ENCODE results near the gene SLC9A4. TPM values are rescaled to one million over a fixed set of nuclear protein-coding genes. Genes with fewer than 3 reads are reported as not detected.

SLC9A4 gene
- total and polyA plus RNA-seq, 2 of the 4 experiments (the other 2 are of a cell fraction), result not detected

DNA sequence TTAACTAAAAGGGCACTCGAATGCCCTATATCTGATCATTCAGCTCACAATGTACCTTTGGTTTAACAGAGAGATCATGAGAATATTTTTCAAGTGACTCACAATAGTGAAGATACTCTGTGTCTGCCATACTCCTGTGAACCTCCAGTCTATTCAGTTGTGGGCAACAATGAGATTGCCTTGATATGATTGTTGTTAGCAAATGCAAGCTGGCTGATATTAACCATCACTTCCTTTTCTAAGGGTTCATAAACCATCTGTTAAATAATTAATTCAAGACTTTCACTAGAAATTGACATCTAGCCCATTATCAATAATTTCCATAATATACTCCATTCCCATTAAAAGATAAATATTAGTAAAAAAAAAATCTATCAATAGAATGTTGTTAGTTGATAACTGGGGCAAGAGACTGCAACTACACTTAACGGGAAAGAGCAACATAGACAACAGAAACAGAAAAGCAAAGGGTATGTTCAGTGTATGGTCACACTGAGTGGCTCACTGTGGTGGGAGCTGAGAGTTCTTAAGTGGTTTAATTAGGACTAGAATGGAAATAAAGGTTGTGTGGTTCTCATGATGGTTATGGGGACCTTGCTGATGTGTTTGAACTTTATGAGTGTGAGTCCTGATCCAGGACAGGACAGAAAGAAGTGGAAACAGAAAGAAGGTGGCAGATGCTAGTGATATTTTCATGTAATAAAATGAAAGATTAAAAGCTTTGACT is 38.2 kb upstream of the SLC9A4 start:
- ATAC-seq (ENCODE audit: low read depth), result no peak
- H3K56ac ChIP-seq (ENCODE audit: extremely low read depth, insufficient read depth, low read length), result no peak overlapping the region

More for the DNA sequence above, 38.2 kb upstream of the SLC9A4 start:
- Histone ChIP-seq H3K4ac (ENCODE audit: low read depth, low read length) (no peak overlapping the region), H3K27me3 (ENCODE audit: control insufficient read depth, insufficient read depth, low read length) (peaks cover 6% of the 10 kb centered on the region), H3K9ac (ENCODE audit: low read depth, low read length) (no peak overlapping the region), H3K27ac (ENCODE audit: insufficient read depth, low read length) (no peak overlapping the region), H3K14ac (replicated peaks; ENCODE audit: low read depth, low read length) (no peak overlapping the region), H2BK5ac (ENCODE audit: low read depth, low read length, poor library complexity, severe bottlenecking) (no peak overlapping the region), H3K4me3 (ENCODE audit: insufficient read depth, low read depth, low read length) (no peak overlapping the region), H2AK9ac (replicated peaks; ENCODE audit: low read depth, low read length, poor library complexity) (no peak overlapping the region), H4K5ac (ENCODE audit: low read depth, low read length) (no peak overlapping the region), H2AFZ (replicated peaks; ENCODE audit: low read length, poor library complexity) (no peak overlapping the region), H3K9me3 (ENCODE audit: control insufficient read depth, insufficient read depth, low read length) (no peaks in the 10 kb centered on the region), H3K79me1 (ENCODE audit: low read depth in 1 of 2, low read length in 2 of 2) (no peaks in the 10 kb centered on the region), H3K9me1 (ENCODE audit: insufficient read depth, low read length) (no peaks in the 10 kb centered on the region), H4K20me1 (ENCODE audit: insufficient read depth, low read length) (no peaks in the 10 kb centered on the region), H3K23ac (ENCODE audit: low read depth, low read length) (no peak overlapping the region), H2BK20ac (ENCODE audit: low read depth, low read length) (no peak overlapping the region), H3K18ac (ENCODE audit: low read depth, low read length) (no peak overlapping the region), H3K4me2 (ENCODE audit: low read depth, low read length) (no peak overlapping the region), H4K8ac (ENCODE audit: low read depth in 2 of 2, low read length in 2 of 2) (no peak overlapping the region), H3K36me3 (ENCODE audit: control insufficient read depth, insufficient read depth, low read length) (no peaks in the 10 kb centered on the region), H2BK120ac (ENCODE audit: low read depth, low read length) (no peak overlapping the region), H3K4me1 (ENCODE audit: control insufficient read depth, insufficient read depth, low read length) (0 out of 2 replicates have a peak, but pooled peaks cover 2% of the 10 kb centered on the region), H2AK5ac (ENCODE audit: low read depth, low read length) (no peak overlapping the region), H2BK15ac (ENCODE audit: low read depth, low read length) (no peak overlapping the region), H4K91ac (ENCODE audit: insufficient read depth, low read depth, low read length) (no peak overlapping the region)
- CTCF ChIA-PET, result no interaction called here
- WGBS, 2 experiments (ENCODE audit: extremely low coverage in 2 of 2, insufficient read length in 1 of 2), result no CpG with 5 or more reads among the region's 2 CpGs
- no peak for TF ChIP-seq MXI1 (IDR thresholded peaks at IDR 0.05; ENCODE audit: borderline replicate concordance, low read depth, low read length)
- in situ Hi-C loops (cut with MboI; ENCODE audit: low sequenced_read_pairs), result no loop called here
- DNase-seq, result no peak
- no TSS peak for BruUV-seq (replicated peaks)
- dilution Hi-C loops (cut with HindIII; ENCODE audit: low sequenced_read_pairs, unreplicated experiment), result no loop called here
- intact Hi-C loops (cut with micrococcal nuclease), result no loop called here
- POLR2A ChIA-PET (ENCODE audit: unreplicated experiment), result no interaction called here
